ENCODE measurements around the gene STX5.
"Not testable (repeated sequence)": the region's sequence is repeated elsewhere in the genome, so short reads cannot be mapped to it uniquely, and the experiment has no call there.

Gene STX5, protein sequence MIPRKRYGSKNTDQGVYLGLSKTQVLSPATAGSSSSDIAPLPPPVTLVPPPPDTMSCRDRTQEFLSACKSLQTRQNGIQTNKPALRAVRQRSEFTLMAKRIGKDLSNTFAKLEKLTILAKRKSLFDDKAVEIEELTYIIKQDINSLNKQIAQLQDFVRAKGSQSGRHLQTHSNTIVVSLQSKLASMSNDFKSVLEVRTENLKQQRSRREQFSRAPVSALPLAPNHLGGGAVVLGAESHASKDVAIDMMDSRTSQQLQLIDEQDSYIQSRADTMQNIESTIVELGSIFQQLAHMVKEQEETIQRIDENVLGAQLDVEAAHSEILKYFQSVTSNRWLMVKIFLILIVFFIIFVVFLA

GRCh38 chr11:62831520-62832335 lies at the start of gene STX5:
Gene STX5 (minus strand): TSS chr11:62832051. CDS start chr11:62831243, 808 bp downstream.
- peak; percentile 98 for DNase-seq

GRCh38 chr11:62880803-62881578 lies 49.1 kb upstream of the STX5 start, which contains the start of gene SLC3A2:
Gene SLC3A2 (plus strand): TSS chr11:62880896. CDS start chr11:62881024, 128 bp downstream.
- peak; percentile 90 for DNase-seq

DNA sequence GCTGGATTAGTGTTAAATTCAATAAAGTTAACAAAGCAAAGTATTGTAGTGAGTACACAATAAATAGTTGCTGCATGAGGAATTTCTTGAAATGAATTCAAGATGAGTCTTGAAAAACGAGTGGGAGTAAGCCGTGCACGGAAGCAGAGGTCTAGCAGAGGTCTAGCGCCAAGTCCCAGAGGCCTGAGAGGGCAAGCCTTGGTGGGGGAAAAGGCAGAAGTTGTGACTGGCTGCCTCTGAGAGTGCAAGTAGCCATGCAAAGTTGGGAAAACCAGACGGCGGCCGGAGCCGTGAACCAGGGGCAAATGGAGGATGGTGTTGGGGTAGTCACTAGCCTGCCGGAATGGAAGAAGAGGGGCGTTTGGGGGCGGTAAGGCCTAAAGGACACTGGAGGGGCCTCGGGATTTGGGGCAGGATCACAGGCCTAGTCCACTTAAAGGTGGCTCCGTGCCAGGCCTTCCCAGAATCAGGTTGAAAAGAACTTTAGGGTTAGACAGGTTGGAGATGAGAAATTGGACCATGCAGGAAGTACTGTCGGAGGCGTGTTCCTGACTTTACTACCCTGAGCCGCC lies 48.5 kb upstream of the STX5 start:
- DNase-seq, result peak; percentile 88

GRCh38 chr11:62879235-62879978 lies 47.6 kb upstream of the STX5 start:
- no peak for DNase-seq

GRCh38 chr11:62876712-62877111 lies 44.9 kb upstream of the STX5 start:
- DNase-seq, result no peak

GRCh38 chr11:62875698-62876478 lies 44.0 kb upstream of the STX5 start:
- DNase-seq, result no peak

DNA sequence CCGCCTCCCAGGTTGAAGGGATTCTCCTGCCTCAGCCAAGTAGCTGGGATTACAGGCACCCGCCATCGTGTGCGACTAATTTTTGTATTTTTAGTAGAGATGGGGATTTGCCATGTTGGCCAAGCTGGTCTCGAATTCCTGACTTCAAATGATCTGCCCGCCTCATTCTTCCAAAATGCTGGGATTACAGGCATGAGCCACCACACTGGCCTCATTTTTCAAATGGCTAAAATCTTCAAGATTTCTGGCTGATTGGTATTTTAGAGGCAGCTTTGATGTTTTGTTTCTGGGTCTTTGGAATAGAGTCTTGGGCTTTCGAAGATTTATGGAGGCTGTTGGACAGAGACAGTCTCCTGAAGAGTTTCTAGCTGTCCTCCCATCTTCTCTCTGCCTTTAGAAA lies 43.0 kb upstream of the STX5 start:
- no peak for DNase-seq

- no peak for DNase-seq
These were observed 33.8 kb upstream of the STX5 start for GRCh38 chr11:62865635-62866034.

- no peak for DNase-seq
These were observed 32.0 kb upstream of the STX5 start for GRCh38 chr11:62863687-62864335.

GRCh38 chr11:62861564-62862192 lies 29.8 kb upstream of the STX5 start:
- DNase-seq, result not testable (repeated sequence)

DNA sequence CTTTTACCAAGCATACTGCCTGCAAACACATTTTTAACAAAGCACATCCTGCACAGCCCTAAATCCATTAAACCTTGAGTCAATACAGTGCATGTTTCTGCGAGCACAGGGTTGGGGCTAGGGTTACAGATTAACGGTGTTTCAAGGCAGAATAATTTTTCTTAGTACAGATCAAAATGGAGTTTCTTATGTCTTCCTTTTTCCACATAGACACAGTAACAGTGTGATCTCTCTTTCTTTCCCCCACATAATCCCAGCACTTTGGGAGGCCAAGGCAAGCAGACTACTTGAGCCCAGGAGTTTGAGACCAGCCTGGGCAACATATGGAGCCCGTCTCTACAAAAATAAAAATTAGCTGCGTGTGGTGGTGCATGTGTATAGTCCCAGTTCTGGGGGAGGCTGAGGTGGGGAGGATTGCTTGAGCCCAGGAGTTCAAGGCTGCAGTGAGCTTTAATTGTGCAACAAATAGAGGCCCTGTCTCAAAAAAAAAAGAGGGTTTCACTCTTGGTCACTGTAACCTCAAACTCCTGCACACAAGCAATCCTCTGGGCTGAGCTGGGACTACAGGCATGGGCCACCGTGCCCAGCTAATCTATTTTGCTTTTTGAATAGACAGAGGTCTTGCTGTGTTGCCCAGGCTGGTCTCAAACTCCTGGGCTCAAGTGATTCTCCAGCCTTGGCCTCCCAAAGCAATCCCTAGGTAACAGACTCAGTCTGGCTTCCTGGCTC lies 29.1 kb upstream of the STX5 start:
- DNase-seq, result no peak

GRCh38 chr11:62859281-62859703 lies 27.4 kb upstream of the STX5 start:
- DNase-seq, result not testable (repeated sequence)

DNA sequence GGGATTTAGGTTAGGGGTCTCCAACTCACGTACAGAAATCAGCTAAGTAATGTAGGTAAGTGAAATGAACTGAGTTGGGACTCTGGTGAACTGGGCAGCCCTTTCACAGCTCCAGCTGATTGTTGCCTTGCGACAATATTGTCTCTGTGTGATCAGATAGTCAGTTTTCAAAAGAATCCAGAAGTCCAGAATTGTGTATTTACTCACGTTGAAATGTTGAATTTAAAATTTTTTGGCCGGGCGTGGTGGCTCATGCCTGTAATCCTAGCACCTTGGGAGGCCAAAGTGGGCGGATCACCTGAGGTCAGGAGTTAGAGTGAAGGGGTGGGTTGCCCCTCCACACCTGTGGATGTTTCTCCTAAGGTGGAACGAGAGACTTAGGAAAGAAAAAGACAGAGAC lies 26.4 kb upstream of the STX5 start:
- no peak for DNase-seq

DNA sequence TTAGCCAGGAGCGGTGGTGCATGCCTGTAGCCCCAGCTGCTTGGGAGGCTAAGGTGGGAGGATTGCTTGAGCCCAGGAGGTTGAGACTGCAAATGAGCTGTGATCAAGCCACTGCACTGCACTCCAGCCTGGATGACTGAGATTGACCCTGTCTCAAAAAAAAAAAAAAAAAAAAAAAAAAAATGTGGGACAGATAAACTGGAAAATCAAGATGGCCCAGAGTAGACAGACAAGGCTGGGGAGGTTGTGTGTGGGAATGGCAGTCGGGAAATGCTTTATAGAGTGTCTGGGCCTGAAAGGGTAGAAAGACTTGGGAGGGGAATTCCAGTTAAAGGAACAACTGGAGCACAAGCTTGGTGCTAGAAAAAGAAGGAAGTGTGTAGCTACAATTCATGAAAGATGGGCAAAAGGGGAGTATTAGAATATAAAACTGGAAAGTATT lies 25.7 kb upstream of the STX5 start:
- DNase-seq, result no peak

DNA sequence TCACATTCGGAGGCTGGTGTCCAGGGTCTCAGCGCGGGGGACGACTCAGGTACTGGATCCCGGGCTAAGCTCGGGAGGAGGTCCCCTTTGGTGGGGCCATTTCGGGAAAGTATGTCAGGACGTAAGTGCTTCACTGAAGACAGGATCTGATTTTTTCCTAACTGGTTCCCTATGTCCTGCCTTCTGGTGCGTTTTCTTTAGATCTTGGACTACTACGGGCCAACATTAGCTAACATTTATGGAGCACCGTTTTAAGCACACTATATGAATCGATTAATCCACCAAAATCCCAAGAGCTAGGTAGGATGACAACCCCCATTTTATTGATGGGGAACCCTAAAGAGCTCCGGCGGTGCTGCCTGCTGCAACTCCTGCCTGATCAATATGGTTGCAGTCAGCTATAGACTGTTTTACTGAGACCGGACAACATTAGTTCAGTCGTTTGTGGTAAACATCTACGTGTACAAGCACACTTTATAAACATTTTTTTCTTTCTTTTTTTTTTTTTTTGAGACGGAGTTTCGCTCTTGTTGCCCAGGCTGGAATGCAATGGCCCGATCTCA lies 24.6 kb upstream of the STX5 start:
- no peak for DNase-seq

GRCh38 chr11:62855571-62856332 lies 23.9 kb upstream of the STX5 start:
- peak; percentile 98 for DNase-seq

- no peak for DNase-seq
These were observed 23.1 kb upstream of the STX5 start for GRCh38 chr11:62854825-62855570.

All from HCEC 1CT (cell line).